Ovary (tissue), 3 donors: ENCODE data around the gene ATXN10.

Experiments used
- EP300 ChIP-seq: sonication (generic); formaldehyde crosslinking; IDR thresholded peaks from one replicate; pipeline ENCODE4 v1.6.1; 2017; ENCODE audit warnings: antibody characterized with exemption
- POLR2A ChIP-seq: fragments of 450-650 bp; IDR thresholded peaks from one replicate; pipeline ENCODE4 v1.6.1; 2017; ENCODE audit warnings: antibody characterized with exemption, mild to moderate bottlenecking, moderate library complexity
- TF ChIP-seq, protein P1 (sequence below), 3 donors: fragments of 450-650 bp in 2 of 3; fragments of 200-600 bp in 1 of 3; IDR thresholded peaks; one replicate each; pipeline versions ENCODE4 v1.5.1 to v1.8.0; 2016 to 2022; ENCODE audit warnings: antibody characterized with exemption in 3 of 3, mild to moderate bottlenecking in 1 of 3
- donor health status: DM: no; HTN: no; CAD: no.

DNA sequence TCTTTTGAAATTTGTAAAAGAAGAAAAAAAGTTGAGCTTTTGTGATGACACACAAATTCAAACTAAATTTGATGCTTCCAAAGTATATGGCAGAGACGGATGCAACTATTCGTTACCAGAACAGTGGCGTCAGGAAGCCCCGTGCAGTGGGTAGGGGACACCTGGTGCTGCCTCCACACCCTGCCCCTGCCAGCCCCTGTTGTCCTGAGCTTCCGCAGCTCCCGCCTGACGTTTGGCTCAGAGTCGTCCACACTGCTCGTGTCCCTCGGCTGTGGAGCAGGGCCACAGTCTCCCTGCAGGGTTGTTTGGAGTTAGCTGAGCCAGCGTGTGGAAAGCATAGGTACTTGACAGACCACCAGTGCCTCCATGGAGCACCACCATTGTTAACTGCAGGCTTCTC, 86.3 kb downstream of the ATXN10 start:
- TF ChIP-seq, protein P1, sequence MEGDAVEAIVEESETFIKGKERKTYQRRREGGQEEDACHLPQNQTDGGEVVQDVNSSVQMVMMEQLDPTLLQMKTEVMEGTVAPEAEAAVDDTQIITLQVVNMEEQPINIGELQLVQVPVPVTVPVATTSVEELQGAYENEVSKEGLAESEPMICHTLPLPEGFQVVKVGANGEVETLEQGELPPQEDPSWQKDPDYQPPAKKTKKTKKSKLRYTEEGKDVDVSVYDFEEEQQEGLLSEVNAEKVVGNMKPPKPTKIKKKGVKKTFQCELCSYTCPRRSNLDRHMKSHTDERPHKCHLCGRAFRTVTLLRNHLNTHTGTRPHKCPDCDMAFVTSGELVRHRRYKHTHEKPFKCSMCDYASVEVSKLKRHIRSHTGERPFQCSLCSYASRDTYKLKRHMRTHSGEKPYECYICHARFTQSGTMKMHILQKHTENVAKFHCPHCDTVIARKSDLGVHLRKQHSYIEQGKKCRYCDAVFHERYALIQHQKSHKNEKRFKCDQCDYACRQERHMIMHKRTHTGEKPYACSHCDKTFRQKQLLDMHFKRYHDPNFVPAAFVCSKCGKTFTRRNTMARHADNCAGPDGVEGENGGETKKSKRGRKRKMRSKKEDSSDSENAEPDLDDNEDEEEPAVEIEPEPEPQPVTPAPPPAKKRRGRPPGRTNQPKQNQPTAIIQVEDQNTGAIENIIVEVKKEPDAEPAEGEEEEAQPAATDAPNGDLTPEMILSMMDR (IDR thresholded peaks at IDR 0.05): no peak
- TF ChIP-seq POLR2A (no peak), EP300 (no peak)
